NCI-H526 (cell line): Measurements from ENCODE around the gene ST3GAL3.
A peak's percentile ranks its signal among the peaks of the same experiment; 100 is the strongest.

Experiments
- DNase-seq, 2 experiments: peaks; one replicate each; lab custom pipeline; 2025; lab: John Stamatoyannopoulos, UW

Gene ST3GAL3

GRCh38 chr1:43878854-43879253, 171.5 kb downstream of the ST3GAL3 start:
- DNase-seq: no peak

GRCh38 chr1:43879414-43879813, 172.1 kb downstream of the ST3GAL3 start:
- DNase-seq: no peak

- DNase-seq: no peak
These were observed 172.7 kb downstream of the ST3GAL3 start for GRCh38 chr1:43879996-43880395.

GRCh38 chr1:43880604-43881003, 173.3 kb downstream of the ST3GAL3 start:
- no peak for DNase-seq

GRCh38 chr1:43881415-43881814, 174.1 kb downstream of the ST3GAL3 start:
- peak in 1 of 2 experiments; percentile 16 for DNase-seq

- no peak for DNase-seq
These were observed 175.4 kb downstream of the ST3GAL3 start for GRCh38 chr1:43882763-43883162.

- peak; percentile 93 to 95 for DNase-seq
These were observed 176.0 kb downstream of the ST3GAL3 start for GRCh38 chr1:43883321-43883720.

- peak; percentile 42 to 73 for DNase-seq
These were observed 178.0 kb downstream of the ST3GAL3 start for GRCh38 chr1:43885279-43885801.

GRCh38 chr1:43887748-43888147, 180.4 kb downstream of the ST3GAL3 start:
- DNase-seq: no peak

GRCh38 chr1:43890815-43891214, 183.5 kb downstream of the ST3GAL3 start:
- DNase-seq: no peak

- DNase-seq: no peak
These were observed 185.7 kb downstream of the ST3GAL3 start for GRCh38 chr1:43893006-43893405.

- DNase-seq: no peak
These were observed 191.6 kb downstream of the ST3GAL3 start for GRCh38 chr1:43898981-43899380.

GRCh38 chr1:43900386-43900785, 193.1 kb downstream of the ST3GAL3 start:
- DNase-seq: no peak

GRCh38 chr1:43901196-43901961, 194.0 kb downstream of the ST3GAL3 start:
- no peak for DNase-seq

- peak in 1 of 2 experiments; percentile 29 for DNase-seq
These were observed 194.9 kb downstream of the ST3GAL3 start for GRCh38 chr1:43902058-43902831.

GRCh38 chr1:43904660-43905551, 197.6 kb downstream of the ST3GAL3 start:
- no peak for DNase-seq

- DNase-seq: no peak
These were observed 200.9 kb downstream of the ST3GAL3 start for GRCh38 chr1:43908226-43908625.

- no peak for DNase-seq
These were observed 201.5 kb downstream of the ST3GAL3 start for GRCh38 chr1:43908858-43909257.

- DNase-seq: no peak
These were observed 203.0 kb downstream of the ST3GAL3 start for GRCh38 chr1:43910343-43910742.

GRCh38 chr1:43912607-43913006, 205.3 kb downstream of the ST3GAL3 start:
- DNase-seq: no peak

- DNase-seq: no peak
These were observed 205.7 kb downstream of the ST3GAL3 start for GRCh38 chr1:43913051-43913501.
